ENCODE data around the gene TMEM132A. TPM values are rescaled to one million over a fixed set of nuclear protein-coding genes. Genes with fewer than 3 reads are reported as not detected.

The TMEM132A gene
- total RNA-seq, 1 experiment from 2014 or later = 28.6 TPM

DNA sequence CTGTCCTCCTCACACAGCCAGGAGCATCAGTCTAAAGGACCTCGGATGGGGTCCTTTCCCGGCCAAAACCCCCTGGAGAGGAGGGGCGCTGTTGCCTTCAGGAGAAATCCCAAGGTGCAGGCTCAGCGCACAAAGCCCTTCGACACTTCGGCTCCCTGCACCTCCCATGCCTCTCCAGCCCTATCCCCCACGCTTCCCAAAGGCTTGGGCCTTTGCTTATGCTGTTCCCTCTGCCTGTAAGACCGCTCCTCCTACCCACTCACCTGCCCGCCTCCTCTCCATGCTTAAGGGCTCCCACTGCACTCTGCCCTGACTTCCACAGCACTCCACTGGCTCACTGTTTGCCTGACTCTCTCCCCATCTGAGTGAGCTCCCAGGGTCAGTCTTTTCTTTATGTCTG lies 14.2 kb downstream of the TMEM132A start:
- DNase-seq (ENCODE audit: low spot score) = no peak

DNA sequence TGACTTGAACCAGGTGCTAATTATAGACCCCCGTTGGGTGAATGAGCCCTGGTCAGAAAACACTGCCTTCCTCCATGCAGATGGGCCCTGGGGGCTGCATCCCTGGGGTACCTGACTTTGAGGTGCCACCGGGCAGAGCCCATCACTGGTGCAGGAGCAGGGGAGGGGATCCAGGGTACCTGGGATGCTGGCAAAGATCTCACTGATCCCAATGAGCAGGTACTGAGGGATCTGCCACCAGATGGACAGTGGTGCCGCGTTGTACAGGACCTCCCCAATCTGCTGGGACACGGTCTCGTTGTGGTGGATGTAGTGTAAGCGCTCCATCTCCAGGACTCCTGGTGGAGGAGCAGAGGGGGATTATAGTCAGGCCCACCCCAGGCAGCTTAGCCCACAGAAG lies 15.0 kb downstream of the TMEM132A start:
- DNase-seq (ENCODE audit: low spot score) = no peak

DNA sequence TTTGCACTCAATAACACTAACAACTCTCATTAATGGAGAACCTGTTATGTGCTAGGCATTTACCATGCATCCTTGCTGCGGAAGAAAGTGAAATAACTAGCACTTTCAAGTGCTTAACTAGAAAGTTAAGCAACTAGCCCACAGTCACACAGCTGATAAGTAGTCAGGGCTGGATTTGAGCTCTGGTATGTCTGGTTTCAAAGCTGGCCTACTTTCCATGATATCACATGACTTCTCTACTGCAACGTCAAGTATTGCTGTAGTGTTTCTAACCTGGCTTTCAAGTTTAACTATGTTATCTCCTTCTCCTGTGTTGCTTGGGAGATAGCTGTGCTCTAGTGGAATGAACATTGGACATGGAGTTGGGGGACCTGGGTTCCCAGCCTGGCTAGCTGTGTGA lies 15.6 kb downstream of the TMEM132A start:
- no peak for DNase-seq (ENCODE audit: low spot score)

DNA sequence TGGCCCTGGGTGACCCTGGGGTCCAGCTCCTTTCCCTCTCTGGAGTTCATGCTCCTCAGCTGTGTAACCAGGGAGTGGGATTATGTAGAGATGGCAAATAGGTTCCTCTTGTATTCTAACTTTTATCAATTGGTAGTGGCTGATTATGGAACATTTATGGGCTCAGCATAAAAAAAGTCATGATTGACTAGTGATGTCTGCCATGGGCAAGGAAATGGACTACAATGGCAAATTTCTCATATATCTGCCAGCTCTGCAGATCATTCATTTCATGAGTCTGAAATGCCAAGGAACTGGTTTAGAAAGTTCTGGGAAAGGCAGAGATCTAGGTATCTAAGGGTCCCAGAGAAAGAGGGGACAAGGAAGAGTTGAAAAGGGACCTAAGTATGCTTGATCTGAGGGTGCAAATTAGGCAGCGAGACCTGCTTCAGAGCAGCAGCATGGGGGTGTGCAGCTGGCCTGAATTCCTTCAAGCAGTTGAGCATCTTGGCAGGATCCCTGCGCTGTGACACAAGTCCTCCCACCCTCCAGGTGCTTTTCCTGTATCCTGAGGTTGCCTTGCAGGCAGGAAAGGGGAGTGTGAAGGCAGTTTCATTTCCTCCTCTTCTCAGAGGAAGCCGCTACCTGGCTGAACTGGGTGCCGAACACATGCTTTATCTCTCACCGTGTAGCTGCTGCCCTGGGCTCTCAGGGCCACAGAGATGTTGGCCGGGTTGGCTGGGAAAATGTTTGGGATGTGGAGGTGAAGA lies 17.3 kb downstream of the TMEM132A start:
- no peak for DNase-seq (ENCODE audit: low spot score)

DNA sequence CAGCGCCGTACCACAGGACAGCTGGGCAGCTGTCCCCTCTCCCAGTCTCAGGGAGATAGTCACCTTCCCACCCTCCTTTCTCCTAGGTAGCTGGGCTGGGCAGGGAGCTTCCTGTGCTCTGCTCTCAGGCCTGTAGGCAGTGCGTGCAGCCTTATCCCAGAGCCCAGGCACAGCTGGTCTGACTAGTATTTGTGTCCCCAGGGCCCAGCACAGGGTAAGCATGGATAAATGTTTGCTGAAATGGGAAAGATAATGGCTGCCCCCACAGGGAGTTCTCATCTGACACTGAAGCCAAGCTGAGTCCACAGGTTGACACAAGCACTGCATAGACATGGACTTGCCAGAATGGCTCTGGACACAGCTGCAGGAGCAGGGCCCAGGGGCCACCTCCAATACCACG lies 18.0 kb downstream of the TMEM132A start:
- no peak for DNase-seq (ENCODE audit: low spot score)

DNA sequence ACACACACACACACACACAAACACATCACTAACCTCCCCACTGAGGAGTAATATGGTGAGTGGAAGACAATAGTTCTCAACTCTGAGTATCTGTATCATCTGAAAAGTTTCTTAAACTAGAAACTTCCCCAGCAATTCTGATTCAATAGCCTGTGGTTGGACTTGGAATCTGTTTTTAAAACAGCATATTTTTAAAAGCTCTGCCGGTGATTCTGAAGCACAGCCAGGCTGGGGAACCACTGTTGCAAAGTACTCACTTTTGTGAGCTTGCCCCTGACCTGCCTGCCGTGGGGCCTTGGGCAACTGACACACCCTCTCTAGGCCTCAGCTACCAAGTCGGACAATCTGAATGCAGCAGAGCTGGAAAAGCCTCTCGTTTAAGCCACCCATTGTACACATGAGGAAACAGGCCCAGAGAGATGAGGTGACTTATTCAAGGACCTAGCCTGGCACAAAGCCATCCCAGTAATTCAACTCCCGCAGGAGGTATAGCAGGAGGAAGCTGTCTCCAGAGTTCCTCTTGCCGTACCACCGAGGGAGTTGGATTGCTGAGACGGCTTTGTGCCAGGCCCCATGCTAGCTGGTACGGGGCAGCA lies 18.8 kb downstream of the TMEM132A start:
- no peak for DNase-seq (ENCODE audit: low spot score)

DNA sequence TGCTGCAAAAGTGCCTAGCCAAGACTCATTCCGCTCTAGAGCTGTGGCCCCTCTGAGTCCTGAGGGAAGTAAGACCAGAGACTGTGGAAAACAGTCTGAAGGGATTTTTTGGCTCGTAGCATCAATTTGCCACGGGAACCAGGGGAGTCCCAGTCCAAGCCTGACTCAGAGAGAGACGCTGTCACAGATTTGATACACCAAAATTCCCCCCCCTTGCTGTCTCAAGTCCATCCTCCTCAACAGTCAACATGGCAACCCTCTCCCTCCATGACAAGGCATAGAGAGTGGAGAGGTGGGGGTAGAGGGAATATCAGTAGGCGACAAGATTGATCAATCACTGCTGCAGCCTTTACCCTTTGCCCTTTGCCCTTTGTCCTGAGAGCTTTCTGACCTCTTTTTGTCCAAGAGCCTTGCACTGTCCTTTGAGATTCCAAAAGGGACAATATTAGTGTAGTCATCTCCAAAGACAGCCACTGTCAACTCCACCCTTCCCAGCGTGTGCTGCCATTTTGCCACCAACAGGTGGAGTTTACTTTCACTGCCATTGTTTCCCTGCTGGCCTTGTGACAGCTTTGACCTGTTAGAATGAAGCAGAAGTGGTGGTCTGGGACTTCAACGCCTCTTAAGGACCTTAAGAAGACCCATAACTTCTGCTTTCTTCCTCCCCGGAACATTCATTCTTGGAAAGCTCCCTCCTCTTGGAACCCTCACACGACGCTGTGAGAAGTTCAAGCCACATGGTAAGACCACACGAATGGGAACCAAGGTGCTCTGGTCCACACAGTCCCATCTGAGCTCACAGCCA lies 20.4 kb downstream of the TMEM132A start:
- no peak for DNase-seq (ENCODE audit: low spot score)

DNA sequence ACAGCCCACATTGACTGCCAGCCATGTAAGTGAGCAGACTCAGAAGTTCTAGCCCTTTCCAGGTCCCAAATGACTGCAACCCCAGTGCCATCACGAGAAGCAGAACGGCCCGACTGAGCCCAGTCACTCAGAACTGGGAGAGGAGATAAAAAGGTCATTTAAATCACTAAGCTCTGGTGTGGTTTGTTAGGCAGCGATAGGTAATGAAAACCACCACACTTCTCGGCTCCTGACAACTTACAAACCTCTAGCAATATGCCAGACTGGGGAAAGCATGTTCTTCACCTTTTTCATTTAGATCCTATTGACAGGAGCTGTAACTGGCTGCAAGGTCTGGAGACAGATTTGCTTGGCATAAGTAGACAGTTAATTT lies 21.0 kb downstream of the TMEM132A start:
- no peak for DNase-seq (ENCODE audit: low spot score)

DNA sequence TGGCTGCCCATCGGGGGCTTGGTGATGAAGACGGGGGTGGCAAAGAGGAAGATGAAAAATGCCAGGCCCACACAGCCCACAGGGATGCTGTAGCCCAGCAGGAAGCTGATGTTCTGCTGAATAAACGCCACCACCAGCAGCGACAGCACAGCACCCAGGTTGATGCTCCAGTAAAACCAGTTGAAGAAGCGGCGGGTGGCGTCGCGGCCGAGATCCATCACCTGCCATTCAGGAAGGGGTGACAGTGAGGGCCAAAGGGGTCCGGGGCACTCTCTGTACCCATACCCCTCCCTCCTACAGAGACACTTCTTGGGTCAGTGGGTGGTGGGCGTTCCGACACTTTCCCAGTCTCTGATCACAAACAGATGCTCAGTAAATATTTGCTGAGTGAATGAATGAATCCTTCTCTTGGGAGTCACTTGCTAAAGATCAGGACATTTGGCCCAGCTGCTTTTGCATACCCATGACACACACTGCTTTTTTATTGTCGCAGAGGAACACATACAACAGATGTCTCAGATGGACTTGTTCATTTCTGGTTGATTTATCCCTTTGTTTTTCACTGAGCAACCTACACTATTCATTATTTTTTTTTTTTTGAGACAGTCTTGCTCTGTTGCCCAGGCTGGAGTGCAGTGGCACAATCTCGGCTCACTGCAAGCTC lies 22.5 kb downstream of the TMEM132A start:
- DNase-seq (ENCODE audit: low spot score) = no peak

DNA sequence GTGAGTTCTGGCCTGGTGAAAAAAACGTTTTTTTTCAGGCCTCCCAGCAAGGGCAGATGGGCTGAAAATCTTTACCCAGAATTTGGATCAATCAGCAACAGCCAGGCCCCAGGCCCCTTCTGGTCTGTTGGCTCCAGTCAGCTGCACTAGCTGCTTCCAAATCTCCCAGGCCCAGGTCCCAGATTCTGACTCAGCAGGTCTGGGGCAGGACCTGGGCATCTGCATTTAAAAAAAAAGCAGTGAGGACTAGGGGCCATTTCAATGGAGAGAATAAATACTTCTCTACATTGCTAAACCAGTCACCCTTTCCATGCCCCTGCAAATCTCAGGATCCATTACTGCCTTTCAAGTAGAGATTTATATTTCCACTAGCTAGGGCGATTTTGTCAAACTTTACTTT lies 23.4 kb downstream of the TMEM132A start:
- no peak for DNase-seq (ENCODE audit: low spot score)

DNA sequence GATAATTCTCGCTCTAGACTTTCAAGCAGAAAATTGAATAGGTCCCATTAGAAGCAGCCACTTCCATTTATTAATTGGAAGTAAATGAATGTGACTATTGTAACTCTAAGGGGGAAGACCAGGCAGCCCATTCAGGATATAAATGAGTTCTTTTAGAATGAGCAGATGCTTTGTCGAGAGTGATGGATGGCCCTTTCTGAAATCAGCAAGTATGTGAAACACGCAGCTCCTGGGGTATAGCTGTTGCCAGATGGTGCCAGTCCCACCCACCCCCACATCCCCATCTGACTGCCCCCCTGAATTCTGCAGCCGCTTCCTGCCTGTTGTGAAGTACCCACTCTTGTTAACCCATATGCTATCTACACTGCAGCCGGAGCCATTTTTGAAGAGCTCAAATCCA lies 24.0 kb downstream of the TMEM132A start:
- no peak for DNase-seq (ENCODE audit: low spot score)

DNA sequence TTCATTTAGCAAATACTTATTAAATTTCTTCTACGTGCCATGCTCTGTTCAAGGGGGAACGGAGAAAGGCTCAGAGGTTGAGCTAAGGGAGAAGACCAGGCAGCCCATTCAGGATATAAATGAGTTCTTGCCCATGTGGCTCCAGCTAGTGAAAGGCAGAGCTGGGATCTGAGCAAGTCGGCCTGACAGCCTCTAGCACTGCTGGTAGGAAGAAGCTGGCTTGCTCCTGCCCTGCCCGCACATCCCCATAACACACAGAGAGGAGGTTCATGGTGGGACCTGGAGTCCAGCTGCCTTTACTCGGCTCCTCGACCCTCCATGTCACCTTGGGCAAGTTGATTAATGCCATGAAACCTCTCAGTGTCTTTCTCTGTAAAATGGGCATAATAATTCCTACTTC lies 25.8 kb downstream of the TMEM132A start:
- DNase-seq (ENCODE audit: low spot score) = no peak

DNA sequence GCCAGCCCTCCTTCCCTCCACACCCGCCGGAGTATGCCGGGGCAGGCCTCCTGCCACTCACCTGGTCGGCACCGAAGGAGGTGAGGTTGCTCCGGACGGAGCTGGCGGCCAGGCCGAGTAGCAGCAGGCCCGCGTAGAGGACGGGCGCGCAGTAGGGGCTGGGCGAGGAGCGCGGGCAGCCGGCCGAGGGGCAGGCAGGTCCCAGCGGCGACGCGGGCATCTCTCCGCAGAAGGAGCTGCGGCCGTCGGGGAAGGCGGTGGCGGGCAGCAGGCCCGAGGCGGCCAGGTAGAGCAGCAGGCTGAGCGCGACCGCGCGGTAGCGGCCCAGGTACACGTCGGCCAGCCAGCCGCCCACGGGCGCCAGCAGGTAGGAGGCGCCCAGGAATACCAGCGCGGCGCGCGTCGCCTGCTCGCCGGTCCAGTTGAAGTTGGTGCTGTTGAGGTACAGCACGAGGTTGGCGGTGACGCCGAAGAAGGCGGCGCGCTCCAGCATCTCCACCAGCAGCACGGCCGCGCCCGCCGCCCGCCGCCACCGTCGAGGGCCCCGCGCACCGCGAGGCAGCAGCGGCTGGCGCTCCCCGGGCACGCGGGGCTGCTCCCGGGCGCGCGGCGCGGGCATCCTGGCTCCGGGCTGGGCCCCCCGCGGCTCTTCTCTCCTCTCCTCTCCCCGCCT lies 26.8 kb downstream of the TMEM132A start:
- no peak for DNase-seq (ENCODE audit: low spot score)

DNA sequence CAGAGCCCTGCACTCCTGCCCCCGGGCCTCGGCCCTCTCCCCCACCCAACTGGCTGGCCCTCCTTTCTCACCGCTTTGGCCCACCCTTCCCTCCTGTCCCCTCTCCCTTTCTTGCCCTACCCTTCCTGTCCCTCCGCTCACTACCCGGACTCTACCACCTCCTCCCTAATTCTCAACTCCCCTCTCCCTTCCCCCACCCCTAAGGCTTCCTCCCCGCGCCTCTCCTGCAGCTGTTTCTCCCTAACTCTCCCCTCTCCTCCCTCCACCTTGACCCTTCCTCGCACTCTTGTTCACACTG lies 27.3 kb downstream of the TMEM132A start:
- no peak for DNase-seq (ENCODE audit: low spot score)

DNA sequence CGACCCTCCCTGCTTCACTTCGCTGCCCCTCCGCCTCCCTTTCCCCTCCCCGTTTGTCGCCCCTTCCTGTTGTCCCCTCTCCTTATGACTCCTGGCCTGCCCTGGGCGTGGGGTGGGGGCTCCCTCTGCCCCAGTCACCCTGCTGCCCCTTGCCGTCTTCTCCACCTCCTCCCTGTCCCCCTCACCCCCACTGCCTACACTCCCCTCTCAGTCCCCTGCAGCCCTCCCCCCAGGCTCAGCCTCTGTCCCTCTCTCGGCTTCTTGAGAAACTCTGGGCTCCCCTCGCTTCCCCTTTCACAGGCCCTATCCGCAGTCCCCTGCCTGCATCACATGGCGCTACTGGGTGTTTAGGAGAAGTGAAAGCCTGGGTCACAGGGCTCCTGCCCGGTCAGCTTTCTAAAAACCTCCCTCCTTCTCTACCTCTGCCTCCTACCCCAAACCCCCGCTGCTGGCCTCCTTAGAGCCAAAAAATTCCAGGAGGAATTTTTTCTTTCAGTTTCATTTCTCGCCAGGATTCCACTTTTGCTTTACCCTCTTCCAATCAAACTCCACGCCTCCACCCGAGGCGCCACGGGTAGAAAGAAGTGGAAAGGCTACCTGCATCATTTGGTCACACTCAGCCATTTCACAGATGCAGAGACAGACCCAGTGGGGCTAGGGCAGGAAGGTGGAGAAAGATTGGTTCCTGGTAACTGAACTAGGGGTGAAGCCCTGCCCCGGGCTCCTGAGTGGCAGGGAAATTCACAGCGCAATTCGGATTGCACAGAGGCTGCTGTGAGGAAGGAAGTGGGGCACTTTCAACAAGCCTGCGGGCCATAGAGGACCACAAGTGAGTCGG lies 27.9 kb downstream of the TMEM132A start, which contains the start of gene SLC15A3:
Gene SLC15A3 (minus strand): TSS at position 273 of the 838 bp plus-strand sequence. CDS start 625 bp downstream, outside the sequence.
- no peak for DNase-seq (ENCODE audit: low spot score)

DNA sequence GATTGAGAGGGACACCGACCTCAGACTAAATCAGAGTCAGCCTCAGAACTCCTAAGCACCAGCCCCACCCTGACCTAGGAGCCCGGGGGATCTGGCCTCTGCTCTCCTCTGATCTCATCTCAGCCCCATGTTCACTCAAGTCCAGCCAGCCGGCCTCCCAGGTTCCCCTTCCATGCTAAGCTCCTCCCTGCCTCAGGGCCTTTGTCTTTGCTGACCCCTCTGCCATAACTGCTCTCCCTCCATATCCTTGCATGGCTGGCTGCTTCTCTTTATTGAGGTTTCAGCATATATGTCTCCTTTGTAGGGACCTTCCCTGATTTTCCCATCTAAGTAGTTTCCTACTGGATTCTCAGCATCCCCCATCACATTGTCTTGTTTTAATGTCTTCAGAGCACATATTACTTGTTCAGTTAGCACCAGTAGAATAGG lies 28.5 kb downstream of the TMEM132A start:
- no peak for DNase-seq (ENCODE audit: low spot score)

DNA sequence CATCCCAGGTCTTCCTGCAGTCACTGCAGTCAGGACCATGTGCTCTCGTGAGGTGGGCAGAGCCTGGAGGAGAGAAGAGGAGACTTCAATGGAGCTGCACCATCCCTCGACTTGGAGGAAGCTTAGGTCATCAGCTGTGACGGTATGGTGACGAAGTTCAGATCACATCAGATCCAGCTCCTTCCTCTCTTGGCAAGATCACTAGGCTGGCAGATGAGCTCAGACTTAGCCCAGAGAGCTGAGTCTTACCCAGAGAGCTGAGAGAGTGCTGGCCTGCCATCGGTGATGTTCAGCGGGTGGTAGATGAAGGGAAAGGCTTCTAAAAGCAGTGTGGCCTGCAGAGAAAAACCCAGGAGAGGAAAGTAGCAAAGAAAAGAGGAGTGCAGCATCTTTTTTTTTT lies 29.5 kb downstream of the TMEM132A start:
- DNase-seq (ENCODE audit: low spot score) = no peak

DNA sequence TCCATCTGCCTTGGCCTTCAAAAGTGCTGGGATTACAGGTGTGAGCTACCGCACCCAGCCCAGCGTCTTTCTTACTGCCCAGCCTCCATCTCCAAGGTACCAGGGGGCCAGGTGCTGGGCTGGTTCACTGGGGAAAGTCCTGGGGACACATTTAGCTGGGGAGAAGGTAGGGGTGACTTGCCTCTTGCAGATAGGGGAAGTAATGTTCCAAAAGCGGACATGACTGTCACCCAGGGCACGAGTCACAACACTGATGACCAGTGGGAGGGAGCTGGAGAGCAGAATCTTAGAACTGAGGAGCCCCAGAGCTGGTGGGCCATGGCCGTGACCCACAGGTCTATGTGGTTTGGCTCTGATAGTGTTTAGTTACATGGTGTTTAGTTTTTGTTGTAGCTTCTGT lies 30.2 kb downstream of the TMEM132A start:
- no peak for DNase-seq (ENCODE audit: low spot score)

DNA sequence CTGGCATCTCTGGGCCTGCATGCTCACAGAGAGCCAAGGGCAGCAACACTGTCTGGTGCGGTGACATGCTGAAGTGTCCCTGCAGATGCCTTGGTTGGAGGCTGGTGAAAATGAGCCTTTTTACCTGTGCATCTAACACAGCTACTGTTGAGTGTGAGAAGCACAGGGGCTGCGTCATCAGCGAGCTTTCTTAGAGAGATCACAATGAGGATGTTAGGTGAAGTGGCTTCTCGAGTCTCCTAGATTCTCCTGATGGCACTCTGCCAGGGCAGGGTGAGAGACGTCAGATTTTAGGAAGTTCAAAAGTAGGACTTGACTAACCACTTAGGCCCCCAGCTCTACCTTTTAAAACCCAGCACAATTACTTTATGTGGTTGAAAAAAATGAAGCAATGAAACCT lies 31.3 kb downstream of the TMEM132A start:
- no peak for DNase-seq (ENCODE audit: low spot score)

DNA sequence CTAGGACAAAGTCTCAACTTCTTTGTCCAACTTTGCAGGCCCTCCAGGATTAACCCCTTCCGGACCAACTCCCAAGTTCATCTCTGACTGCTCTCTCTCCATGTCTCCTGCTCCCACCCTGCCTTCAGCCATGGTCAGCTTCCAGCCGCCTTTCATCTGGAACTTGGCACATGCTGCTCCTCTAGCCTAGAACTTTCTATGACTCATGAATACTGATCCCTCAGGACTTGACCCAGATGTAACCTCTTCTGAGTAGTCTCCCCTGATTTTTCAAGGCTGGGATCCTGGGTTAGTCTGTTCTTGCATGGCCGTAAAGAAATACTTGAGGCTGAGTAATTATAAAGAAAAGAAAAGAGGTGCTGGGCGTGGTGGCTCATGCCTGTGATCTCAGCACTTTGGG lies 32.9 kb downstream of the TMEM132A start:
- no peak for DNase-seq (ENCODE audit: low spot score)

DNA sequence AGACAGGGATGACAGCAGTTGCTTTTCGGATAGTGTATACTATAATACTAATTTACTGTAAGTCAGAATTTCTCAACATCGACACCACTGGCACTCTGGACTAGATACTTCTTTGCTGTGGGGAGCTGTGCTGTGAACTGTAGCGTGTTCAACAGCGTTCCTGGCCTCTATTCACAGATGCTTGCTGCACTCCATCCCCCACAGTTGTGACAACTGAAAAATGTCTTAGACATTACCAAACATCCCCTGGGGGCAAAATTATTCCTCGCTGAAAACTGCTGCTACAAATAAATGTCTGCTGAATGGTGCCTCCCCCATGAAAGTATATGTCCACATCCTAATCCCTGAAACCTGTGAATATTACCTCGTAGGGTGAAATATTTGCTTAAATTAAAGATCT lies 35.2 kb downstream of the TMEM132A start:
- DNase-seq (ENCODE audit: low spot score) = no peak

Data from H4 (cell line).